CD4-positive, alpha-beta T cell treated with Interleukin-15 for 4 hours (primary cell): ENCODE results near the gene RFX5.
A peak's percentile ranks its signal among the peaks of the same experiment; 100 is the strongest.
"Not testable (repeated sequence)": the region's sequence is repeated elsewhere in the genome, so short reads cannot be mapped to it uniquely, and the experiment has no call there.

Experiments
- DNase-seq: peaks from one replicate; pipeline ENCODE4 v3.0.0-alpha.2; 2020; ENCODE audit warnings: low spot score

Gene RFX5

GRCh38 chr1:151346769-151347522 lies at the start of gene RFX5:
Gene RFX5, minus strand, starts transcription at chr1:151347252. Its CDS starts 932 bp downstream, at chr1:151346320.
- peak; percentile 98 for DNase-seq

- DNase-seq = not testable (repeated sequence)
Observed at GRCh38 chr1:151396265-151396664, 49.2 kb upstream of the RFX5 start.

- no peak for DNase-seq
Observed at GRCh38 chr1:151393583-151393982, 46.5 kb upstream of the RFX5 start.

- DNase-seq = no peak
Observed at GRCh38 chr1:151391079-151391563, 44.1 kb upstream of the RFX5 start.

- DNase-seq = not testable (repeated sequence)
Observed at GRCh38 chr1:151390221-151391078, 43.4 kb upstream of the RFX5 start.

- DNase-seq = no peak
Observed at GRCh38 chr1:151386002-151386401, 39.0 kb upstream of the RFX5 start.

- no peak for DNase-seq
Observed at GRCh38 chr1:151384584-151384983, 37.5 kb upstream of the RFX5 start.

- no peak for DNase-seq
Observed at GRCh38 chr1:151377150-151377884, 30.3 kb upstream of the RFX5 start.

- no peak for DNase-seq
Observed at GRCh38 chr1:151373196-151373595, 26.1 kb upstream of the RFX5 start.

GRCh38 chr1:151372058-151372934 lies 25.2 kb upstream of the RFX5 start, which contains the start of gene SELENBP1:
Gene SELENBP1, minus strand, starts transcription at chr1:151372705. Its CDS starts 64 bp downstream, at chr1:151372641.
- DNase-seq = no peak

GRCh38 chr1:151371370-151372057 lies 24.5 kb upstream of the RFX5 start:
- DNase-seq = no peak

- DNase-seq = no peak
Observed at GRCh38 chr1:151370211-151370911, 23.3 kb upstream of the RFX5 start.

GRCh38 chr1:151369621-151370048 lies 22.6 kb upstream of the RFX5 start:
- no peak for DNase-seq

- no peak for DNase-seq
Observed at GRCh38 chr1:151369302-151369610, 22.2 kb upstream of the RFX5 start.

- DNase-seq = no peak
Observed at GRCh38 chr1:151368393-151369301, 21.6 kb upstream of the RFX5 start.

- no peak for DNase-seq
Observed at GRCh38 chr1:151367658-151368392, 20.8 kb upstream of the RFX5 start.

GRCh38 chr1:151364996-151365395 lies 17.9 kb upstream of the RFX5 start:
- DNase-seq = no peak
